B cell (primary cell): ENCODE results near the gene SMTN. TPM values are rescaled to one million over a fixed set of nuclear protein-coding genes. Genes with fewer than 3 reads are reported as not detected.

Experiments
- ATAC-seq: fragments of 200-7000 bp; cut with Tn5 transposase; one replicate; pipeline ENCODE4 v1.10.0; 2021; ENCODE audit warnings: low read depth, mild to moderate bottlenecking, moderate number of reproducible peaks, moderate library complexity
- CTCF ChIA-PET: fragments of 350-600 bp; sonication (Branson Sonifier 250); formaldehyde crosslinking; loops from one replicate; lab custom pipeline; 2021; ENCODE audit warnings: antibody characterized with exemption, inconsistent platforms; lab: Charles Lee
- POLR2A ChIA-PET: fragments of 350-600 bp; sonication (Branson Sonifier 250); formaldehyde crosslinking; loops from one replicate; lab custom pipeline; 2021; ENCODE audit warnings: antibody characterized with exemption; lab: Charles Lee
- DNase-seq: peaks from one replicate; pipeline ENCODE4 v3.0.0; 2013
- H2AFZ ChIP-seq: 2 replicates; pipeline ENCODE4 v1.6.1; 2012; ENCODE audit warnings: mild to moderate bottlenecking, low read depth, low read length; ENCODE audit not compliant: insufficient read depth, poor library complexity, severe bottlenecking
- H3K27ac ChIP-seq, 2 donors: 1 replicate in 1 of 2; 2 replicates in 1 of 2; pipeline ENCODE4 v1.5.1; 2012 to 2013; ENCODE audit warnings: low read length in 2 of 2, mild to moderate bottlenecking in 2 of 2, moderate library complexity in 1 of 2
- H3K27me3 ChIP-seq, 4 experiments: fragments of 200-600 bp in 1 of 4; sonication (generic) in 1 of 4; replicated peaks in 1 of 4; 1 replicate in 2 of 4; 2 replicates in 2 of 4; pipeline versions ENCODE4 v1.6.1 to v1.7.0; 2013 to 2016; ENCODE audit warnings: low read length in 3 of 4, mild to moderate bottlenecking in 2 of 4, mixed read lengths in 1 of 4, moderate library complexity in 1 of 4; ENCODE audit not compliant: insufficient read depth in 4 of 4, control insufficient read depth in 3 of 4; ENCODE audit errors: control extremely low read depth in 1 of 4
- H3K36me3 ChIP-seq, 2 experiments: replicated peaks in 1 of 2; 1 replicate in 1 of 2; 2 replicates in 1 of 2; pipeline versions ENCODE4 v1.6.1 to v1.7.1; 2013; ENCODE audit warnings: low read length in 1 of 2; ENCODE audit not compliant: insufficient read depth in 2 of 2, control insufficient read depth in 1 of 2; ENCODE audit errors: control extremely low read depth in 1 of 2, extremely low read depth in 1 of 2
- H3K4me1 ChIP-seq, 2 donors: fragments of 200-600 bp in 1 of 2; sonication (generic) in 1 of 2; 1 replicate in 1 of 2; 2 replicates in 1 of 2; pipeline versions ENCODE4 v1.5.1 to v1.6.1; 2013 to 2017; ENCODE audit warnings: low read length in 2 of 2; ENCODE audit not compliant: control insufficient read depth in 2 of 2, insufficient read depth in 2 of 2
- H3K4me2 ChIP-seq: replicated peaks from 2 replicates; pipeline ENCODE3; 2012; ENCODE audit warnings: mild to moderate bottlenecking, low read depth, low read length; ENCODE audit not compliant: poor library complexity, severe bottlenecking
- H3K4me3 ChIP-seq, 5 experiments: fragments of 200-600 bp in 1 of 5; sonication (generic) in 1 of 5; 1 replicate in 3 of 5; 2 replicates in 2 of 5; pipeline versions ENCODE4 v1.5.1 to v1.7.0; 2011 to 2016; ENCODE audit warnings: low read length in 4 of 5, mild to moderate bottlenecking in 4 of 5, low read depth in 2 of 5, control low read depth in 1 of 5, moderate library complexity in 1 of 5; ENCODE audit not compliant: insufficient read depth in 1 of 5; ENCODE audit errors: control extremely low read depth in 1 of 5, extremely low read depth in 1 of 5
- H3K79me2 ChIP-seq: fragments of 200-600 bp; sonication (generic); one replicate; pipeline ENCODE4 v1.6.0; 2016; ENCODE audit warnings: low read length; ENCODE audit not compliant: control insufficient read depth, insufficient read depth
- H3K9ac ChIP-seq: fragments of 200-600 bp; sonication (generic); 2 replicates; pipeline ENCODE4 v1.6.1; 2017; ENCODE audit warnings: mild to moderate bottlenecking, low read length, moderate library complexity
- H3K9me3 ChIP-seq, 3 donors: one replicate each; pipeline versions ENCODE4 v1.6.1 to v1.7.1; 2013; ENCODE audit warnings: low read length in 2 of 3; ENCODE audit not compliant: control insufficient read depth in 2 of 3, insufficient read depth in 1 of 3; ENCODE audit errors: control extremely low read depth in 1 of 3
- H4K20me1 ChIP-seq: 2 replicates; pipeline ENCODE4 v1.6.0; 2012; ENCODE audit warnings: mild to moderate bottlenecking, low read length; ENCODE audit not compliant: insufficient read depth, control insufficient read depth, poor library complexity, severe bottlenecking
- H3K27ac Mint-ChIP-seq: one replicate; pipeline ENCODE4 v1.8.0; 2021; ENCODE audit warnings: mixed read lengths
- H3K27me3 Mint-ChIP-seq: one replicate; pipeline ENCODE4 v1.8.0; 2021; ENCODE audit warnings: mixed read lengths
- H3K4me1 Mint-ChIP-seq: one replicate; pipeline ENCODE4 v1.8.0; 2021; ENCODE audit warnings: mixed read lengths
- H3K4me3 Mint-ChIP-seq: one replicate; pipeline ENCODE4 v1.8.0; 2021; ENCODE audit warnings: mixed read lengths
- H3K9me3 Mint-ChIP-seq: one replicate; pipeline ENCODE4 v1.8.0; 2022; ENCODE audit warnings: mixed read lengths; ENCODE audit not compliant: insufficient read depth
- CTCF ChIP-seq: fragments of 200-600 bp; IDR thresholded peaks from one replicate; pipeline ENCODE4 v1.8.0; 2022; ENCODE audit warnings: antibody characterized with exemption, mild to moderate bottlenecking
- EZH2 ChIP-seq: IDR thresholded peaks from 2 replicates; pipeline ENCODE4 v1.6.1; 2012; ENCODE audit warnings: borderline replicate concordance, low read depth, mild to moderate bottlenecking, moderate library complexity, low read length; ENCODE audit not compliant: insufficient read depth, poor library complexity, severe bottlenecking
- WGBS: methylation state at CpG from one replicate; pipeline ENCODE4 v1.1.5; 2013; ENCODE audit warnings: missing lambda C conversion rate; ENCODE audit not compliant: insufficient coverage; 5-methylcytosine and 5-hydroxymethylcytosine counted together
- intact Hi-C: fragments of 100-400 bp; cut with micrococcal nuclease; formaldehyde crosslinking; loops from one replicate; pipeline ENCODE4 v1.10.0; 2022
- polyA plus RNA-seq: library from polyadenylated mRNA; depleted of rRNA; stranded (reverse); fragments of >200 nt; gene quantifications from 2 replicates; pipeline ENCODE4 v1.2.3, GENCODE V29; 2012
- total RNA-seq, 2 donors: library from RNA; stranded (reverse); fragments of 120-200 nt in 1 of 2; gene quantifications; 1 replicate in 1 of 2; 2 replicates in 1 of 2; pipeline versions ENCODE4 v1.2.3 to v1.2.4, GENCODE V29; 2013 to 2022

The SMTN gene
- total and polyA plus RNA-seq, 2 donors (not counting 1 experiment from before 2014, with no cell fraction given) = 4.0 to 7.0 TPM

- TF ChIP-seq CTCF (no peak), EZH2 (no peak)
- Histone ChIP-seq H3K27me3 (no peaks in the 10 kb centered on the region), H3K9me3 (no peaks in the 10 kb centered on the region), H3K27ac (no peak overlapping the region), H3K79me2 (no peaks in the 10 kb centered on the region), H4K20me1 (no peaks in the 10 kb centered on the region), H3K9ac (no peak overlapping the region), H3K4me1 (no peaks in the 10 kb centered on the region), H3K4me2 (no peak overlapping the region), H2AFZ (no peak overlapping the region), H3K36me3 (no peaks in the 10 kb centered on the region), H3K4me3 (no peak overlapping the region)
- Mint-ChIP-seq H3K4me1 (no peaks in the 10 kb centered on the region), H3K9me3 (no peaks in the 10 kb centered on the region), H3K27ac (no peak overlapping the region), H3K4me3 (no peak overlapping the region), H3K27me3 (peaks cover 9% of the 10 kb centered on the region)
- intact Hi-C loops = no loop called here
- ATAC-seq = no peak
- CTCF ChIA-PET = no interaction called here
- no peak for DNase-seq
- 90% methylated on average over 1 of the region's 4 CpGs for WGBS
- POLR2A ChIA-PET = interaction anchor here (0.7 kb wide), 1 partner anchor 453 kb away, joined by 10 read pairs; no protein-coding TSS in a partner anchor
These were observed 35.1 kb upstream of the SMTN start for GRCh38 chr22:31045900-31046538.

GRCh38 chr22:31046539-31047226, 34.4 kb upstream of the SMTN start:
- Histone ChIP-seq H3K27ac (no peak overlapping the region), H4K20me1 (no peaks in the 10 kb centered on the region), H3K4me2 (no peak overlapping the region), H3K36me3 (no peaks in the 10 kb centered on the region), H3K27me3 (no peaks in the 10 kb centered on the region), H3K4me1 (no peaks in the 10 kb centered on the region), H3K4me3 (no peak overlapping the region), H3K79me2 (no peaks in the 10 kb centered on the region), H3K9me3 (no peaks in the 10 kb centered on the region), H2AFZ (no peak overlapping the region), H3K9ac (no peak overlapping the region)
- TF ChIP-seq EZH2 = no peak
- no peak for TF ChIP-seq CTCF
- POLR2A ChIA-PET = interaction anchor here (0.7 kb wide), 1 partner anchor 454 kb away, joined by 10 read pairs; no protein-coding TSS in a partner anchor
- no peaks in the 10 kb centered on the region for H3K9me3 Mint-ChIP-seq
- DNase-seq = no peak
- 88% methylated on average over 8 of the region's 11 CpGs for WGBS
- H3K4me1 Mint-ChIP-seq = no peaks in the 10 kb centered on the region
- H3K4me3 Mint-ChIP-seq = no peak overlapping the region
- no peak for ATAC-seq
- intact Hi-C loops = no loop called here
- H3K27me3 Mint-ChIP-seq = peaks cover 9% of the 10 kb centered on the region
- H3K27ac Mint-ChIP-seq = no peak overlapping the region
- CTCF ChIA-PET = no interaction called here
